GM13977 (cell line): Measurements from ENCODE around the gene SH3RF1.

ENCODE experiments used
- DNase-seq: peaks from one replicate; pipeline ENCODE4 v3.0.0; 2012; ENCODE audit warnings: low spot score
- CTCF ChIP-seq: IDR thresholded peaks from 2 replicates; pipeline ENCODE4 v1.5.1; 2012; ENCODE audit warnings: mild to moderate bottlenecking, control low read depth; ENCODE audit not compliant: insufficient read depth; ENCODE audit errors: extremely low read depth, missing control alignments
- in situ Hi-C: fragments of 300-500 bp; cut with MboI; formaldehyde crosslinking; loops from one replicate; pipeline ENCODE4 v1.12.0; 2022; ENCODE audit warnings: low sequenced_read_pairs, low pct_unique_long_range_greater_than_20kb, mixed read lengths, inconsistent platforms; ENCODE audit not compliant: unreplicated experiment

The SH3RF1 gene

GRCh38 chr4:169259271-169259670 is 11.5 kb downstream of the SH3RF1 start:
- no peak for DNase-seq
- in situ Hi-C loops: no loop called here
- no peak for TF ChIP-seq CTCF

GRCh38 chr4:169258141-169258540 is 12.6 kb downstream of the SH3RF1 start:
- no peak for TF ChIP-seq CTCF
- in situ Hi-C loops: no loop called here
- DNase-seq: no peak

- no peak for DNase-seq
- in situ Hi-C loops: no loop called here
Measured at GRCh38 chr4:169256856-169257761, 13.6 kb downstream of the SH3RF1 start.

GRCh38 chr4:169256101-169256612 is 14.6 kb downstream of the SH3RF1 start:
- in situ Hi-C loops: no loop called here
- TF ChIP-seq CTCF: no peak
- DNase-seq: no peak

More at GRCh38 chr4:169256856-169257761, 13.6 kb downstream of the SH3RF1 start:
- no peak for TF ChIP-seq CTCF

GRCh38 chr4:169254546-169254983 is 16.2 kb downstream of the SH3RF1 start:
- no peak for DNase-seq
- in situ Hi-C loops: no loop called here
- no peak for TF ChIP-seq CTCF

- DNase-seq: no peak
- TF ChIP-seq CTCF: no peak
- in situ Hi-C loops: no loop called here
Measured at GRCh38 chr4:169253904-169254303, 16.9 kb downstream of the SH3RF1 start.
